HG02943 (cell line): Measurements from ENCODE around the gene CKS1B.

ENCODE experiments used
- ATAC-seq: cut with Tn5 transposase; IDR thresholded peaks from one replicate; pipeline ENCODE4 v1.9.1; 2021; ENCODE audit warnings: mild to moderate bottlenecking, low read depth, moderate library complexity; ENCODE audit not compliant: unreplicated experiment

Gene CKS1B

GRCh38 chr1:154945160-154945961 lies 29.1 kb upstream of the CKS1B start:
- ATAC-seq: no peak

DNA sequence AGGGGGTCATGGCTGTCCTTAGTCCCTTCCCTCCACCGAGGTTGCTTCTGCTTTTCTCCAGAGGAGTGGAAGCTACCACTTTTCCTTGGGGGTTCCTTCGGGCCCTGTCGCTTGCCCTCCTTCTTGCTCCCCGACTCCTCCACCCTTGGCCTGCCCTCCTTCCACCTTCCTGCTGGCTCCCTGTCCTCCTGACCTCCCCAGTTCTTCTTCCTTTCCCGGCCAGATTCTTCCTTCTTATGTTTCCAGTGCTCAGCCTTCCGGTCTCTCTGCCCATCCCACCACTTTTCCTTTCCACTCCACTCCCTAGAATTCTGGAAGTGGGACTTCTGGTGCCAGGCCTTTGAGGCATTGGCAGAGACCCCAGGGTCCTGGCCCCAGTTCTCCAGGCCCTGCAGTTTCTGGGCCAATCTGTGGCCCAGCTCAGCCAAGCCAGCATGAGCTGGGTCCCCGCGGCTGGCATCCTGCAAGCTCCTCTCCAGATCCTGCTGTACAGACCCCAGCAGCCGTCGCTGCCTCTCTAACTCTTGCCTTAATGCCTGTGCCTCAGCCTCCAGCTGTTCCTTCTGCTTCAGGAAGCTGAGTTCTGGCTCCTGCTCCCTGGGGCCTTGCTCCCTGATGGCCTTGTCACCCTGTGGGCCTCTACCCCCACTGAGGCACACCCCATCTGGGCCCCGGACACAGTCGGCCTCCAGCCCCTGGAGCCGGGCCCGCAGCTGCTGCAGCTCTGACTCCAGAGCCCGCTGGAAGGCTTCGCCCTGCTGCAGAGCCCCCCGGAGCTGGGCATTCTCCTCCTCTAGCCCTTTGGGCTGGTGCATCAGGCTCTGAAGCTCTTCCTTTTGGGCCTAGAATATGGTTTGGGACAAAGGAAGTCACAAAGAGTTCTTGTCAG lies 28.3 kb upstream of the CKS1B start:
- ATAC-seq: no peak

DNA sequence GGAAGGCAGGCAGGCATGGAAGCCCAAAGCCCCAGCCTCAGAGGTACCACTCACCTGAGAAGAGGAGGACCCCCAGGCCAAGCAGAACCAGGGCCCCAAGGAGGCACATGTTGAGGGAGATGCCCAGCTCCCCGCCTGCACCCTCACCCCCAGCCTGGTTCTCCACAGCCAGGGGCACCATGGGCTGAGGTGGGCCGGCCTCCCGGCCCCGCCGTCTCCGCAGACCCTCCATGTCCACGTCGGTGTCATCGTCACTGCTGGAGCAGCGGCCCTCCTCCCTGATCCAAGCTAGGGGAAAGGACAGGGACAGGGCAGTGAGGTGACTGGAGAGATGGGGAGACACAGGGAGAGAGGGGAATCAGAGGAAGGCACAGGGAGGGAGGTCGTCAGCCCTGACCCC lies 26.4 kb upstream of the CKS1B start:
- ATAC-seq: no peak

- no peak for ATAC-seq
Measured at GRCh38 chr1:154951901-154952657, 22.4 kb upstream of the CKS1B start.

DNA sequence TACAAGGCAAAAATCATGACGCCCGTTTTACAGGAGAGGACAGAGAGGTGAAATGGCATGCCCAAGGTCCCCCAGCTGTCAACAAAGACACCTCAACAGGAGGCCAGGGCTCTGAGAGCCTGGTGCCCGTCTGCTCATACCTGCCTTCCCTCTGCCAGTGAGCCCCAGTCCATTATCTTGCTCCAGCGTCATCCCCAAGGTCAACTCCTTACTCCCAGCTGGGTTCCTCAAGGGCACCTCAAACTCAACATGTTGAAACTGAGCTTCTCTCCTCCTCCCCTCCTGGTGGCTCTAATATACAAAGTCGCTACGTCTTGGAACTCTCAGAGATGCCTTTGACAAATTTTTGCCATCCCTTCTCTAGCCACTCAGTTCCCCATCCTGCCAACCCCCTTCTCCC lies 21.8 kb upstream of the CKS1B start:
- no peak for ATAC-seq

- ATAC-seq: no peak
Measured at GRCh38 chr1:154953611-154954038, 20.9 kb upstream of the CKS1B start.

- ATAC-seq: no peak
Measured at GRCh38 chr1:154954541-154954940, 19.9 kb upstream of the CKS1B start.

DNA sequence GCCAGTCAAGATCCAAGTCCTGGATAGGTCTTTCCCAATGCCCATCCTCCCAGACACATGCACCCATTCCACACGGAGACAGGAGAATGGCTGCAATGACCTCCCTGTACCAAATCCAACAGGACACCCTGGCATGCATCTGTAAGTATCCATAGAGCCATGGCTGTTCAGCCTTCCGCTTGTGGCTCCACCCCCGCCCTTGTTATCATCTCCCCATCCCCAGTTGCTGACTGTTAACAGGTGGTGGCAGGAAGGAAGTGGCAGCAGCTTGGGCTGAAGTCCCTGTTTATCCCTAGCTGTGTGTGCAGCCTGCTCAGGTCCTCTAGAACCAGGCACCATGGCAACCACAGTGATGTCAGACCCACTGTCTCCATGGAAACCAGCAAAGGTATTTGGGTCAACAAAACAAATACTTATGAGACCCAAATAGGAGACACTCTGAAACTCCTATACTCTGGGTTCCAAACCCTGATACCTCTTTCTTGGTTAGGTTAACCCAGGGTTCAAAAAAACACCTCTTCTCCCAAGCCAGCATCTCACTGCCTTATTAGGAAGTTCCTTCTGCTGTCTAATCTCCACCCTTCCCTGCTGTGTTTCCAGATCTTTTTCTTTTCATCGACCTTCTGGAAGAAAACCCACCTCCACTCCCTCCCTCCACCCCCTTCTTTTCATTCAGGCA lies 19.3 kb upstream of the CKS1B start:
- no peak for ATAC-seq

- ATAC-seq: no peak
Measured at GRCh38 chr1:154955718-154956543, 18.6 kb upstream of the CKS1B start, which contains the start of gene PBXIP1. TSS of gene PBXIP1 (minus strand) at chr1:154956099. CDS start at chr1:154953721, 2,378 bp downstream.

DNA sequence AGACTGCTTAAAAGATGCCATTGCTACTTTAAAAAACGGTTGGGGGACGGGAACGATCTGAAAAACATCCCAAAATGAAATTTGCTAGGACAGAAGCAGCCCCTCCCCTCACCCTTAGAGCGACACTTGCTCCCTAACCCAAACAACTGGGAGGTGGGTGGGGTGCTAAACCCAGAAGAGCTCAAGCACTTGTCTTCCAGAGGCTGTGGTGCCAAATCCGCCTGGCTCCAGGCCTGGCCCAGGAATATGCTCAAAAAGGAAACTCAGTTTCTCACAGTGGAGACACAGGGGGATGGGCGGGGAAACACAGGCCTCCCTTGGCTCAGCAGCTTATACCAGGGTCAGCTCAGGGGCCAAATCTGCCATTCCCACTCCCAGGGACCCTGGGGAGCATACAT lies 17.9 kb upstream of the CKS1B start:
- no peak for ATAC-seq

- ATAC-seq: no peak
Measured at GRCh38 chr1:154957091-154957657, 17.3 kb upstream of the CKS1B start.

DNA sequence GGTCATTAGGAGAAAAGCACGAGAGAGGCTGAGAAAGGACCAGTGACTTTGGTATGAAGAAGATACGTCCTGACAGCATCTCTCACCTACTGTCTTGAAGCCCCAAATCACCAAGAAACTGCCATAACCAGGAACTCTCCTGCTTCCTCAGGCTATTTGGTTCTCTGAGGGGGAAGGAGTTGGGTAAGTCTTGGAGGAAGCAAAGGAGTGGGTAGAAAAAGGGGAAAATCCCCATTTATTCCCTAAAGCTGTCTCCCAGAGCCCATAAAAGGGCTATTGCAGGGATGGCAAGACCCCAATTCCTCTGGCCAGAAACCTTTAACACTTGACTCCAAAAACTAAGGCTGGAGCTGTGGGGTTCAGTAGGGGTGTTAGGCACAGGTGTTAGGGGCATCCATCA lies 16.4 kb upstream of the CKS1B start:
- ATAC-seq: no peak

DNA sequence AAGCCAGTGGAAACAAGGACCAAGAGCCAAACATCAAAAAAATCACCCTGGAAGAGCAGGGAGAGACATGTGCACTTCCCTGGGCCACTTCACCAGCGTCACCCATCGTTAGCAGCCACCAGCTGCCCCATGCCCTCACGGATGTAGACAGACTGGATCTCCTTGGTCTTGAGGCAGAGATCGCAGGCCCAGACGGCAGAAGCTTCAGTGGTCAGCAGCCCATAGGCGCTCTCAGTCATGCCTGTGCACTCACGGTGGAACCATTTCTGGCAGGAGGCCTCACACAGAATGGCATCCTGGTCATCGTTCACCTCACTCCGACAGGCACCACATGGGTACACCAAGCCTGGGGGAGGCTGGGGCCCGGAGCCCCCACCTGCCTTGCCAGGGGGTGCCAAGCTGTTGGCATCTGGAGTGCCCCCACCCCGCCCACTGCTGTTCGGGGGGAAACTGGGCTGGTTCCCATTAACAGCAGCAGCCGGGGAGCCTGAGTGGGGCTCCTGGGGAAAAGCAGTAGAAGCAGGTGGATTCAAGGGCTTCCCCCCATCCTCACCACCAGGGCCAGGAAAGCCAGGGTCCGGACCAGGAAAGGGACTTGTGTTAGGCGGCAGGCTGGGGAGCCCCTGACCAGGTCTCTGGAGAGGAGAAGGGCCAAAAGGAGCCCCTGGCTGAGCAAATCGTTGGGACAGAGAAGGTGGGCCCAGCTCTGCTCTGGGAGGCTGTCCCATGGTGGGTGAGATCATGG lies 15.6 kb upstream of the CKS1B start:
- no peak for ATAC-seq

- no peak for ATAC-seq
Measured at GRCh38 chr1:154959426-154959780, 15.1 kb upstream of the CKS1B start.

DNA sequence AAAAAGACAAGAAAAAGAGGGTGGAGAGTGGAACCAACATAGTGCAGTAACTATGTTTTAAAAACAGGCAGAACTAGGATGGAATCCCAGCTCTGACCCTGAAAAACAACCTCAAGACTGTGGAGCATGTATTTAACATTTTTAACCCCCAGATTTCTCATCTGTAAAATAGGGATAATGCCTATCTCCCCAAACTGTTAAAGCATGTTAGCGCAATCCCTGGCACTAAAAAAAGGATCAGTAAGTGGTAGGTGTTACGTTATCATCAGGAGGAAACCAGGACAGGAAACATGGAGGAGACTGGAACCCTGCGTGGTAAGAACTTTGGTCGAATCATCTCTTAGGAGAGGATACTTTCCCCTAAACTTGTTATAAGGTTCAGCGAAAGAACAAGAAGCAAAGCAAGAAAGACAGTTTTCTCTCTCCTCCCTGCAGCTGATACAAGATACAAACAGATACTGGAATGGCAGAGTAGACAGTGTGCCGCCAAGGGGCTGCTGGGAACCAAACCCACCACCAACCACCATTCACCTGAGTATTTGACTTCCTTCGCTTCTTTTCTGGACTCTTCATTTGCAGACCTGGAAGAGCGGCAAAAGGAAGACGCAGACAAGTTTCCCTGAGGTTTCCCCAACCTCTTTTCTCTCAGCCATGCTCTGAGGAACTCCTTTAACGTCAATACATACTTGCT lies 13.9 kb upstream of the CKS1B start:
- ATAC-seq: no peak

DNA sequence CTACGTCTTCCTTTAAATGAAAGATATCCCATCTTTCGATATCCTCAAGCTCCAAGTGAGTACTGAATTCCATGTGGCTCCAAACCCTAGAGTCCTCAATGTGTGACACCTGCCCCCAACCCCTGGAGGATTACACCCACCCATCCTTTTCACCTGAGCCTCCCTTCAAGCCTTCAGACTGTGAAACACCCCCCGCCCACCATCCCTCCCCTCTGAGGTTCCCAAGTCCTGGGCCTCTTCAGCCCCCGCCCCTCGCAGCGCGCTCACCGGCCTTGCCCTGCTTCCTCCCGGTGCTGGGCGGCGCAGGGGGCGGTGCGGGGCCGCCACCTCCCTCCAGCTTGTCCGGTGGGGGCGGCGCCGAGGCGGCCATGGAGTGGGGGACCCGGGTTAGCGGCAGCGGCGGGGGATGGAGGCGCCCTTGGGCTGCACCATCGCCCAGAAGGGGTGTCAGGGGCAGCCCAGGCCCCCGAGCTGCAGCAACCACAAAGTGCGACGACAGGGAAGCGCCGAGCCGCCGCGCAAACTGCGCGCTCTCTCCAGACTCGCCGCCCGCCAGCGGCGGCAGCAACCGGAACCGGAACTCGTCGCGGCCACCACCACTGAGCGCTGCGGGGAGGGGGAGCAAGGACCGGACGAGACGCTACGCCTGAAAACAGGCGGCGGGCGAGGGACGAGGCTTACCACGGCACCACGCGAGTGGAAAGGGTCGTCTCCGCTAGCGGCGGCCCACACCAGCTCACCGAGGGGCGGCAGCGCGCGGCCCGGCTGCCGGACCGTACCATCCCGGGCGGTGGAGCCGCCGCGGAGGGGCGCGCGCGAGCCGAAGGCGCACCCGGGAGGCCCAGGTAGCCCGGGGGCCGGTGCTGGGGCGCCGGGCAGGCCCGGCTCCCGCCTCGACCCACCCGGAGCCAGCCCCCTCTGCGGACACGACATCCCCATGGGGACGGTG lies 13.0 kb upstream of the CKS1B start, which contains the start of gene PYGO2:
Gene PYGO2 (minus strand): TSS at position 576 of the 949 bp plus-strand sequence. CDS start 206 bp downstream, at position 370.
- peak; percentile 55 for ATAC-seq
